ENCODE results near the gene AGPAT3.

AGPAT3 gene

DNA sequence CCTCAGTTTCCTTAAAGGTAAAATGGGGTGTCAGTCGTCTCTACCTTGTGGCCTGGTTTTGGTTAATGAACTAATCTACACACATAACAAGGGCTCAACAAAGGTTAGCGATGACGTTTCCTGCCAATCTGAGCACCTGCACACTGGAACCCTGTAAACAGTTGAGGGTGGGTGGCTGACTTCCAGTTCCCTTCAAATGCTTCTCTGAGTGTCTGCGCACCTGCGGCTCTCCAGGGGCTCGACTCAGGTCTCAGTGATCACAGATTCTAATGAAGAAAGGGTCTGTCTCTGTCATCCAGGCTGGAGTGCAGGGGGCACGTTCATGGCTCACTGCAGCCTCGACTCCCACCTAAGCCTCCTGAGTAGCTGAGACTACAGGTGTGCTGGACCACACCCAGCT, 3.3 kb upstream of the AGPAT3 start:
- in situ Hi-C loops (cut with MboI; ENCODE audit: low sequenced_read_pairs): no loop called here

DNA sequence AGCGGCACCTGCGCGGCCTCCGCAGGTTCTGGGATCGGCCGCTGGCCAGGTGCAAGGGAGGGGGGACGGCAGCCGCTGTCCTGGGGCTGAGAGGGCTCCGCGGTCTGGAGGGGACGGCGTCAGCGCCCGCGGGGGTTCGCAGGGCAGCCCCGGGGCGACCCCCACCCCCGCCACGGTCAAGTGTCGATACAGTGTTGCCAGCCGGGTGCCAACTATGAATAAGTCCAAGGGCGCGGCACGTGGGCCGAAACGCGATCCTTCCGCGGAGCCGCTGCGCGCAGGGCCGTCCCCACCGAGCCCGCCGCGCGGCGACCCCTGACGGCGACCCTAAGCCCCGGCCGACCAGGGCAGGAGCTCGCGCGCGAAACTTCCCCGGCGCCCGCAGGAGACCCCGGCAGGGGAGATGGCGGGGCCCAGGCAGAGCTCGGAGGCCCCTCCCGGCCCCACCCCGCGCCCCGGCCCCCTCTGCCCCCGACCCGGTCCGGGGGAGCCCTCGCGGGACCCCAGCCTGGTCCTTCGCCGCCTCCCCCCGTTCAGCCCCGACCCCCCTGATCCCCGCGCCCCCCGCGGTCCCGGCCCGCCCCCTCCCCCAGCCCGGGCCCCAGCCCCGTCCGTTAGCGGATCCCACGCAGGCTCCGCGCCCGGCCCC, 586 bp upstream of the AGPAT3 start:
- in situ Hi-C loops (cut with MboI; ENCODE audit: low sequenced_read_pairs): no loop called here

DNA sequence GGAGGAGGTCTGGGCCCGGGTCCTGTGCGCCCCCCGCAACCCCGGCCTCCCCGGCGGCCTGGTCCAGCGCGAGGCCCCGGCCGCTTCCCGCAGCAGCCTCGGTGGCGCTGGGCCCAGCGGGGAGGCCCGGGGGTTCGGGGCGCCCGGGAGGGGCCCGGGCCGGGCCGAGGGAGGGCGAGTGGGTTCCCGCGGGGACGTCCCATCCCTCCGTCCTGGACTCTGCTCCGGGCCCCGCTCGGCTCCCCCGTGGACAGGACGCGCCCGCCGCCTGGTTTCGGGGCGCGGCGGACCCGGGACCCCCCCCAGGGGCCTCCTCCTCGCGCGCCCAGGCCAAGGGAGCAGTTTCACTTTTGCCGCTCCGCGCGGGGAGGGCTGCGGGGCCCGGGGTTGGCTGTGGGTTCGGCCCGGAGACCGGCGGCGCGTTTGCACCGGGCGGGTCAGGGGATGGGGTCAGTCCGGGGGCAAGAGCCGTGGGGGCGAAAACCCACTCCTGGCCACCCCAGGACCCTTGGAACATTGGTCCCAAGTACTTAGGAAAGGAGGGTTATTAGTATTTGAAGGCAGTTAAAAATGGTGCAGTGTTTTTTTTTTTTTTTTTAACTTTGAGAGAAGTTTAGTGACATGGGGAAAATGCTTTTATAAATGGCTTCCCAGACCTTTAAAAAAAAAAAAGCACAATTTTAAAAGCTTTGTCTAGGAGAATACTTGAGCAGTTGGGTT, 677 bp downstream of the AGPAT3 start:
- in situ Hi-C loops (cut with MboI; ENCODE audit: low sequenced_read_pairs): no loop called here

- in situ Hi-C loops (cut with MboI; ENCODE audit: low sequenced_read_pairs): no loop called here
These were observed 1.2 kb downstream of the AGPAT3 start for GRCh38 chr21:43866260-43866629.

GRCh38 chr21:43866659-43867331, 1.8 kb downstream of the AGPAT3 start:
- in situ Hi-C loops (cut with MboI; ENCODE audit: low sequenced_read_pairs): no loop called here

GRCh38 chr21:43867332-43867703, 2.3 kb downstream of the AGPAT3 start:
- in situ Hi-C loops (cut with MboI; ENCODE audit: low sequenced_read_pairs): no loop called here

DNA sequence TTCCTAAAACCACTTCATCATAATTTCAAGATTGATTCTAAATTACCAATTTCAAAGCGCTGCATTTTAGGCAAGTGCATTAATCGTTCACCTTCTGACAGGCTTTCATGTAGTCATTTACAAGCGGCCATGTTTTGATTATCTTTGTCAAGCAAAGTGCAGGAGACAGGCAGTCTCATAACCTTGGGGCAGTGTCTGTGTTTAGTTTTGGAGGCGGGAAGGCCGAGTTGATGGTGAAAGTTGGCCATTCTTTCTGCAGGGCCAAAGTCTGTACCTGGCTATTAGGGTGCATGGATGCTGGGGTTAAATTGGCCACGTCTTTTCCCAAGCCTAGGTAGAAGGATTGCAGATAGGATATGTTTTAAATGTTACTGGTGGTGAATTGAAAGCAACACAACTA, 2.9 kb downstream of the AGPAT3 start:
- in situ Hi-C loops (cut with MboI; ENCODE audit: low sequenced_read_pairs): no loop called here

GRCh38 chr21:43868461-43868860, 3.4 kb downstream of the AGPAT3 start:
- in situ Hi-C loops (cut with MboI; ENCODE audit: low sequenced_read_pairs): no loop called here

GRCh38 chr21:43869486-43870325, 4.7 kb downstream of the AGPAT3 start:
- in situ Hi-C loops (cut with MboI; ENCODE audit: low sequenced_read_pairs): no loop called here

DNA sequence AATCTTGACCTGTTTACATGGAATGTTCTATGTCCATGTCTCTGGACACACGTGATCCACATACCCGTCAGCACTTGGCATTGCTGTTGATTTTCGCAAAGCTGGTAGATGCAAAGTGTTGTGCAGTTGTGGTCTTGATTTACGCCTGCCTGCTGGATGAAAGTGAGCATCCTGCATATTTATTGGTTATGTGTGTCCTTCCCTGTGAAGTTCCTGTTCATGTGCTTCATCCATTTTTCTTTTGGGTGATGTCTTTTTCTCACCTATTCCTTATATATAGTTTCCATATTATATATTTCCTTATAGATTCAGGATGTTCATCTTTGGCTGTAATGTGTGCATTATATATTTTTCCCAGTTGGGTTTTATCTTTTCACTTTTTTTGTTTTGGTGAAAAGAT, 6.5 kb downstream of the AGPAT3 start:
- in situ Hi-C loops (cut with MboI; ENCODE audit: low sequenced_read_pairs): no loop called here

- in situ Hi-C loops (cut with MboI; ENCODE audit: low sequenced_read_pairs): no loop called here
These were observed 7.6 kb downstream of the AGPAT3 start for GRCh38 chr21:43872531-43873197.

- in situ Hi-C loops (cut with MboI; ENCODE audit: low sequenced_read_pairs): no loop called here
These were observed 8.7 kb downstream of the AGPAT3 start for GRCh38 chr21:43873673-43874072.

GRCh38 chr21:43874085-43874805, 9.2 kb downstream of the AGPAT3 start:
- in situ Hi-C loops (cut with MboI; ENCODE audit: low sequenced_read_pairs): no loop called here

- in situ Hi-C loops (cut with MboI; ENCODE audit: low sequenced_read_pairs): no loop called here
These were observed 11.6 kb downstream of the AGPAT3 start for GRCh38 chr21:43876605-43877004.

DNA sequence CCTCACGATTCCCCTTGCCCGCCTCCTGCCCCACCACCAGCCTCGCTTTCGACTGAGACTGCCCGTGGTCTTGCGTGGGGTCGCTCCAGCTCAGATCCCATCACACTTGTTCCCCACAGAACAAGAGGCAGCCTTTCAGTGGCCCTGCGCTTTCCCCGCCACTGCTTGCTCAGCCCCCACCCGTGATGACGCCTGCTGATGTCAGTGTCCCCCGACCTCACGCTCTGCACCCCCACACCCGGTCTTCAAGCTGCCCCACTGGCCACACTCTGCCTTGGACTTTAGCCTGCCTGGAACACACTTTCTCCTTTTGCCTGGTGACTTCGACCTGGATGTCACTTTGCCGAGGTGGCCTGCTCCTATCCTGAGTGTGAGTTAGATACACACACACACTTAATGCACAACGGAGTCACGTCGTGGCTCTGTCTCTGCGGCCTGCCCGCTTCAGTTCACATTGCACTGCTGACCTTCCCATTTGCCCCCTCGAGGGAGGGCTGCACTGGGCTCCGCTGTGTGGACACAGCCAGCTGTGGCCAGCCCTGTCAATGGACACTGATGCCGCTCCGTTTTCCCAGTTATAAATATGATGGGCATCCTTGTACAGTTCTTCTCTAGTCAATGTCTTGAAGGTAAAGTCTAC, 13.0 kb downstream of the AGPAT3 start:
- in situ Hi-C loops (cut with MboI; ENCODE audit: low sequenced_read_pairs): no loop called here

- in situ Hi-C loops (cut with MboI; ENCODE audit: low sequenced_read_pairs): no loop called here
These were observed 14.5 kb downstream of the AGPAT3 start for GRCh38 chr21:43879348-43880110.

DNA sequence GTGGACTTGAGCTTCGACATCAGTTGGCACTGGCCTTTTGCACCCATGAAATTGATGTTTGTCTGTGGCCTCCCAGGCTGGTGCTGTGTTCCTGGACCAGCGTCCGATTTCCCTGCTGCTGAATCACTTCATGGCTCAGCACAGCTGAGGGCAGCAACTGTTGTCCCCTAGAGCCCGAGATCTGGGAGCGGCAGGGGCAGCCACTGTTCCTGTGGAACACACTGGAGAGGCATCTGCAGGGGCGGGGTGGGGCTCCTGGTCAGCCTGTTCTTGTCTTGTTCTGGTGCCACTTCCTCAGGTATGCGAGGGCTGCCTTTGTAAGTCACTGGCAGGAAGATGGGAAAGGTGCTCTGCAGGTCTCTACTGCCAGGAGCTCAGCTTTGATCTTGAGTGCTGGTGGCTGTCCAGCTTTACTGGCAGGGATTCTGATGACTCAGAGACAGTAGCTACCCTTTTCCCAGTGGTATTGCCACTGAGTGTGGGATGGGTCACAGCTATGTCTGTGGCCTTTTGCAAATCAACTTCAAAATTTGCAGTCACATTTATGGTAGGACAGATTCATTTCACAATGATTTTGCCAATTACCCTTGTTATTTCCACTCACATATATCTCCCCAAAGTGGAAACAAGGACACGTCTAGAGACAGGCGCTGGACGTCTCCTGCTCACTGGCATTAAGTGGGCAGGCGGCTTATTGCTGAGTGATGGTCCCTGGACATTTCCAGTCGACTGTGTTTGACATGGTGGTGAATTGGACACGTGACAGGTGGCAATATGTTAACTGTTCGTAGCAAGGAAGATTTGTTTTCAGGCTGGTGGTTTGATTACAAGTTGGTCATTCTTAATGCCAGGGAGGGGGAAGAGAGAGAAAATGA, 15.3 kb downstream of the AGPAT3 start:
- in situ Hi-C loops (cut with MboI; ENCODE audit: low sequenced_read_pairs): no loop called here

DNA sequence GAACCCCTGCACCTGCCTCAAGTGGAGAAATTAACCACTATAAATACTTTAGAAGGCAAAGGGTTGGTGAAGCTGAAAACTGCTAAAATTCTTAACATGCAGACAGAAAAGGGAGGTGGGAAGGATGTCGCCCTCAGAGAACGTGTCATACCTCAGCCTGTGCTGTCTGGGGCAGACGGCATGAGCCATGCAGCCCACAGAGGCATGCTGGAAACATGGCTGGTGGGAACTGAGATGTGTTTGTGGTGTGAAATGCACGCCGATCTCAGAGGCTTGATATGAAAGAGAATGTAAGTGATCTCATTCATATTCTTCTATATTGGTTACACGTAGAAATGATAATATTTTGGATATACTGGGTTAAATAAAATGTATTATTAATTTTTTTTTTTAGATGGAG, 16.3 kb downstream of the AGPAT3 start:
- in situ Hi-C loops (cut with MboI; ENCODE audit: low sequenced_read_pairs): no loop called here

Measured in hTERT RPE-1 (cell line).